Measurements from ENCODE around the gene NRXN3. TPM values are rescaled to one million over a fixed set of nuclear protein-coding genes. Genes with fewer than 3 reads are reported as not detected.

Gene NRXN3
- total and polyA plus RNA-seq, 8 donors = 0.29 to 41.1 (median 9.1) TPM

GRCh38 chr14:78835909-78836308, 665.7 kb downstream of the NRXN3 start:
- Histone ChIP-seq H3K4me1 (no peaks in the 10 kb centered on the region), H3K4me3 (no peak overlapping the region), H3K9me3 (no peaks in the 10 kb centered on the region), H3K27ac (no peak overlapping the region), H3K36me3 (no peaks in the 10 kb centered on the region), H3K27me3 (no peaks in the 10 kb centered on the region)
- WGBS, 5 donors = 75 to 91% (median 81%) methylated on average over 1 of the region's 1 CpG
- intact Hi-C loops (cut with DNase I; ENCODE audit: low total_unique reads) = no loop called here
- TF ChIP-seq POLR2A (IDR thresholded peaks at IDR 0.05) (no peak), EP300 (IDR thresholded peaks at IDR 0.05) (no peak), POLR2AphosphoS5 (IDR thresholded peaks at IDR 0.05) (no peak)
- TF ChIP-seq, protein P1, sequence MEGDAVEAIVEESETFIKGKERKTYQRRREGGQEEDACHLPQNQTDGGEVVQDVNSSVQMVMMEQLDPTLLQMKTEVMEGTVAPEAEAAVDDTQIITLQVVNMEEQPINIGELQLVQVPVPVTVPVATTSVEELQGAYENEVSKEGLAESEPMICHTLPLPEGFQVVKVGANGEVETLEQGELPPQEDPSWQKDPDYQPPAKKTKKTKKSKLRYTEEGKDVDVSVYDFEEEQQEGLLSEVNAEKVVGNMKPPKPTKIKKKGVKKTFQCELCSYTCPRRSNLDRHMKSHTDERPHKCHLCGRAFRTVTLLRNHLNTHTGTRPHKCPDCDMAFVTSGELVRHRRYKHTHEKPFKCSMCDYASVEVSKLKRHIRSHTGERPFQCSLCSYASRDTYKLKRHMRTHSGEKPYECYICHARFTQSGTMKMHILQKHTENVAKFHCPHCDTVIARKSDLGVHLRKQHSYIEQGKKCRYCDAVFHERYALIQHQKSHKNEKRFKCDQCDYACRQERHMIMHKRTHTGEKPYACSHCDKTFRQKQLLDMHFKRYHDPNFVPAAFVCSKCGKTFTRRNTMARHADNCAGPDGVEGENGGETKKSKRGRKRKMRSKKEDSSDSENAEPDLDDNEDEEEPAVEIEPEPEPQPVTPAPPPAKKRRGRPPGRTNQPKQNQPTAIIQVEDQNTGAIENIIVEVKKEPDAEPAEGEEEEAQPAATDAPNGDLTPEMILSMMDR (IDR thresholded peaks at IDR 0.05) = no peak
- no peak for DNase-seq

- no peaks in the 10 kb centered on the region for H3K36me3 ChIP-seq
- no peak overlapping the region for H3K4me3 ChIP-seq
- intact Hi-C loops (cut with DNase I; ENCODE audit: low total_unique reads) = no loop called here
- WGBS, 5 donors = 6 to 15% (median 12%) methylated on average over 4 of the region's 4 CpGs
- H3K9me3 ChIP-seq = no peaks in the 10 kb centered on the region
- TF ChIP-seq POLR2AphosphoS5 (IDR thresholded peaks at IDR 0.05) (no peak), EP300 (IDR thresholded peaks at IDR 0.05) (no peak)
- TF ChIP-seq, protein P1 (IDR thresholded peaks at IDR 0.05) = peak in 3 of 7 experiments; percentile 15 to 37 (median 24)
- H3K27me3 ChIP-seq = no peaks in the 10 kb centered on the region
- H3K4me1 ChIP-seq = no peaks in the 10 kb centered on the region
- H3K27ac ChIP-seq = no peak overlapping the region
- peak; percentile 45 to 68 for DNase-seq
These were observed 666.6 kb downstream of the NRXN3 start for GRCh38 chr14:78836777-78837176.

GRCh38 chr14:78838959-78839358, 668.8 kb downstream of the NRXN3 start:
- WGBS, 5 donors = 74 to 84% (median 78%) methylated on average over 2 of the region's 2 CpGs
- Histone ChIP-seq H3K27me3 (no peaks in the 10 kb centered on the region), H3K27ac (no peak overlapping the region), H3K4me3 (no peak overlapping the region), H3K36me3 (no peaks in the 10 kb centered on the region), H3K4me1 (no peaks in the 10 kb centered on the region), H3K9me3 (no peaks in the 10 kb centered on the region)
- intact Hi-C loops (cut with DNase I; ENCODE audit: low total_unique reads) = no loop called here
- DNase-seq = no peak
- TF ChIP-seq, protein P1 (IDR thresholded peaks at IDR 0.05) = no peak
- TF ChIP-seq POLR2A (IDR thresholded peaks at IDR 0.05) (no peak), EP300 (IDR thresholded peaks at IDR 0.05) (no peak), POLR2AphosphoS5 (IDR thresholded peaks at IDR 0.05) (no peak)

- H3K27ac ChIP-seq = no peak overlapping the region
- intact Hi-C loops (cut with DNase I; ENCODE audit: low total_unique reads) = no loop called here
- TF ChIP-seq, protein P1 (IDR thresholded peaks at IDR 0.05) = no peak
- TF ChIP-seq EP300 (IDR thresholded peaks at IDR 0.05) (no peak), POLR2A (IDR thresholded peaks at IDR 0.05) (no peak)
- WGBS, 5 donors = 25 to 55% (median 48%) methylated on average over 1 of the region's 1 CpG
- no peaks in the 10 kb centered on the region for H3K4me1 ChIP-seq
- H3K4me3 ChIP-seq = no peak overlapping the region
- no peaks in the 10 kb centered on the region for H3K27me3 ChIP-seq
- H3K36me3 ChIP-seq = no peaks in the 10 kb centered on the region
- DNase-seq = no peak
- no peaks in the 10 kb centered on the region for H3K9me3 ChIP-seq
These were observed 670.7 kb downstream of the NRXN3 start for GRCh38 chr14:78840898-78841297.

Measured in stomach (tissue), 9 donors.